AG04450 (cell line): ENCODE data around the gene FFAR4. TPM values are rescaled to one million over a fixed set of nuclear protein-coding genes. Genes with fewer than 3 reads are reported as not detected.

Source experiments
- CTCF ChIA-PET: fragments of 300-600, 350-600 bp; formaldehyde crosslinking; extraction: SDS; loops from one replicate; lab custom pipeline; 2022; ENCODE audit warnings: antibody characterized with exemption, inconsistent platforms; lab: Charles Lee
- POLR2A ChIA-PET: fragments of 350-600 bp; formaldehyde crosslinking; extraction: SDS; loops from one replicate; lab custom pipeline; 2021; ENCODE audit warnings: antibody characterized with exemption, inconsistent platforms; lab: Yijun Ruan, JAX
- DNase-seq: peaks from one replicate; pipeline ENCODE4 v3.0.0-alpha.2; 2011; ENCODE audit warnings: low read depth, low spot score
- H3K27ac ChIP-seq: one replicate; pipeline ENCODE4 v1.5.1; 2012; ENCODE audit warnings: low read depth, low read length, control low read depth
- H3K27me3 ChIP-seq: one replicate; pipeline ENCODE4 v1.6.0; 2012; ENCODE audit warnings: low read length; ENCODE audit not compliant: control insufficient read depth, insufficient read depth
- H3K4me3 ChIP-seq: 2 replicates; pipeline ENCODE4 v1.5.1; 2011; ENCODE audit warnings: mild to moderate bottlenecking, low read depth, low read length, control low read depth
- H3K9me3 ChIP-seq: 2 replicates; pipeline ENCODE4 v1.5.1; 2012; ENCODE audit warnings: low read length; ENCODE audit not compliant: control insufficient read depth, insufficient read depth
- CTCF ChIP-seq: IDR thresholded peaks from 2 replicates; pipeline ENCODE4 v1.5.1; 2011; ENCODE audit warnings: low read depth, low read length, control low read depth, inconsistent platforms
- polyA plus RNA-seq: library from polyadenylated mRNA; depleted of rRNA; stranded (reverse); fragments of >200 nt; gene quantifications from 2 replicates; pipeline ENCODE4 v1.2.3, GENCODE V29; 2011

Gene FFAR4
- polyA plus RNA-seq, 1 experiment = not detected

GRCh38 chr10:93576888-93577287 is 10.4 kb downstream of the FFAR4 start:
- Histone ChIP-seq H3K9me3 (no peaks in the 10 kb centered on the region), H3K4me3 (no peak overlapping the region), H3K27me3 (peaks cover 20% of the 10 kb centered on the region), H3K27ac (no peak overlapping the region)
- ChIA-PET CTCF (no interaction called here), POLR2A (no interaction called here)
- TF ChIP-seq CTCF = no peak
- DNase-seq = no peak

GRCh38 chr10:93577565-93577964 is 11.1 kb downstream of the FFAR4 start:
- Histone ChIP-seq H3K4me3 (no peak overlapping the region), H3K9me3 (no peaks in the 10 kb centered on the region), H3K27ac (no peak overlapping the region), H3K27me3 (peaks cover 16% of the 10 kb centered on the region)
- ChIA-PET CTCF (interaction anchor here (0.9 kb wide), 1 partner anchor 23 kb away, joined by 4 read pairs; no protein-coding TSS in a partner anchor), POLR2A (no interaction called here)
- TF ChIP-seq CTCF = no peak
- no peak for DNase-seq

GRCh38 chr10:93579089-93579488 is 12.6 kb downstream of the FFAR4 start:
- ChIA-PET POLR2A (no interaction called here), CTCF (interaction anchor here (1.1 kb wide), 1 partner anchor 24 kb away, joined by 3 read pairs; no protein-coding TSS in a partner anchor)
- peaks cover 11% of the 10 kb centered on the region for H3K27me3 ChIP-seq
- no peak overlapping the region for H3K4me3 ChIP-seq
- no peak for TF ChIP-seq CTCF
- no peaks in the 10 kb centered on the region for H3K9me3 ChIP-seq
- DNase-seq = no peak
- no peak overlapping the region for H3K27ac ChIP-seq

- POLR2A ChIA-PET = no interaction called here
- CTCF ChIA-PET = no interaction called here
Observed at GRCh38 chr10:93579985-93580711, 13.7 kb downstream of the FFAR4 start.

More at GRCh38 chr10:93579985-93580711, 13.7 kb downstream of the FFAR4 start:
- no peak for TF ChIP-seq CTCF
- Histone ChIP-seq H3K27ac (no peak overlapping the region), H3K4me3 (no peak overlapping the region), H3K27me3 (peaks cover 11% of the 10 kb centered on the region), H3K9me3 (no peaks in the 10 kb centered on the region)
- DNase-seq = no peak
